ENCODE measurements around the gene PLAC8L1.

PLAC8L1 gene

DNA sequence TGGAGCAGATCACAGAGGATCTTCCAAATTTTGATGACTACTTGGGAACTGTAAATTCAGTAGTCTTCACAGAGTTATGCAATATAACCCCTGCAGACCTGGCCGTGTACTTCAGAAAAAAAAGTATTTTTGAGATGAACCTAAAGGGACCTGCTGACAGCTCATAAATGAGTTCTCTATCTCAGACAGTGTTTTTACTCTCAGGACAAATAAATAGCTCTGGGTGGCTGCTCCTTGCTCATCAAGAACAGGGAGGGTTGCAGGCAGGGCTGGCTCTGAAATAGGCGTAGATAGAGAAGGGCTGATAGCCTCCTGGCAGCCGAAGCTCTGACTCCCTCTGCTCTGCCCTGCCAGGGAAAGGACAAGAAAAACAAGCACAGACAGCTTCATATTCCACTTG lies 64.8 kb downstream of the PLAC8L1 start:
- no peak for DNase-seq

DNA sequence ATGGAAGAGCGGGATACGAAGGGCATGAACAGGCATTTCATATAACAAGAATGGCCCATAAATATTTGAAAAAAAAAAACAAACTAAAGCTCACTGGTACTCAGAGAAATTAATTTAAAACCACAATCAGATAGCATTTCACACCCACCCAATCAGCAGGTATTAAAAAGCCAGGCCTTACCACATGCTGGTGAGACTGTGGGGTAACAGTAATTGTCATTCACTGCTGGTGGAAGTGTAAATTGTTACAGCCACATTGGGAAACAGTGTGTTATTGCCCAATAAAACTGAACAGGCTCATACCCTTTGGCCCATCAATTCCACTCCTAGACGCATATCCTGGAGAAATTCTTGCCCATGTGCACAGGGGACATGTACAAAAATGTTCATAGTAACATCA lies 66.0 kb downstream of the PLAC8L1 start:
- no peak for DNase-seq

DNA sequence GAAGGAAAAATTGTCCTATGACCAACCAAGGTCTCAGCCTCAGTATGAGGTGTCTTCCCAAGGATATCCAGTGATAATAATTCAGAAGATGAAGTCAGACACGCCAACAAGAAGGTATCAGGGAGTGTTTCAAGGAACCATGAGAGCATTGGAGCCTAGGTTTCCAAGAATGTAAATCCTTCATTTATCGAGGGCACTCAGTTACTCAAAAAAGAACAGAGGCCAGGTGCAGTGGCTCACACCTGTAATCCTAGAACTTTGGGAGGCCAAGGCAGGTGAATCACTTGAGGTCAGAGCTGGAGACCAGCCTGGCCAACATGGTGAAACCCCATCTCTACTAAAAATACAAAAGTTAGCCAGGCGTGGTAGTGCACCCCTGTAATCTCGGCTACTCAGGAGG lies 70.8 kb downstream of the PLAC8L1 start:
- DNase-seq, result no peak
